HG03469 (cell line): ENCODE data around the gene AFF3.

Experiments used
- ATAC-seq: cut with Tn5 transposase; IDR thresholded peaks from one replicate; pipeline ENCODE4 v1.9.1; 2021; ENCODE audit warnings: mild to moderate bottlenecking, moderate library complexity, moderate number of reproducible peaks; ENCODE audit not compliant: unreplicated experiment

Gene AFF3

GRCh38 chr2:99725820-99726219 is 416.6 kb downstream of the AFF3 start:
- no peak for ATAC-seq

- no peak for ATAC-seq
Observed at GRCh38 chr2:99722476-99722875, 419.9 kb downstream of the AFF3 start.

- ATAC-seq: no peak
Observed at GRCh38 chr2:99719102-99719501, 423.3 kb downstream of the AFF3 start.

GRCh38 chr2:99715956-99716355 is 426.4 kb downstream of the AFF3 start:
- ATAC-seq: no peak

DNA sequence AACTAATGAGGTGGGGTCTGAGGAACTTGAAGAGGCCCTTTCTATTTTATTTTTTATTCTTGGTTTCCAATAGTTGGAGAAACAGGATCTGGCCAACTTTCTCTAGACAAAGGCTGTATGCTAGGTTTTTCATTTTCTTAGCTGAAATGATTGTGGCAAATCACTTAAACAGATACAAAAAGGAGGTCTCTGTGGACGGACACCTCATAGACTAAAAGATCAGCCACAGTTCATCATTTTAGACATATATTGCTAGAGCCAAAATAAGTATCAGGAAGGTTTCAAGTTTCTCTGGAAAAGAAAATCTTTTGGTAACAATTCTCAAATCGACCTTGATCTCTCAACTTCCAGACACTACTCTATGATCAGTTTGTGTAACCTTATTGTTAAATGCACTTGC is 428.0 kb downstream of the AFF3 start:
- no peak for ATAC-seq

GRCh38 chr2:99711144-99711543 is 431.2 kb downstream of the AFF3 start:
- ATAC-seq: no peak

DNA sequence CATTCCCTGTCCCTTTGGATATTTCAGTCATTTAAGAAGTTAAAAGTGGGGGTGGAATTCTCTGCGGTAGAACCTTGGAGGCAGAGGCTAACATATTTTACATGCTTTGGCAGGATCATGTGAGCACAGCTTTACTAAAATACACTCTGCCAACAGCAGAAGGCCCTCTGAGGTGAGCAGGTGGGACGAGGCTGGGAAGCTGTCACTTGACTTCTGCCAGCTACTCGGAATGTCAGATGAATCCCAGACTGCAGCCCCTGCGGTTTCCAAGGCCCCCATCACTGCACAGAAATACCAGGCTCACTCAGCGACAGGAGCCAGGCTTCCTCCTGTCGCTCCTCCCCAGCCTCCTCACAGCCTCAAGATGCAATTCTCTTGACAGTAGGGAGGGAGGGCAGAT is 431.7 kb downstream of the AFF3 start:
- no peak for ATAC-seq

DNA sequence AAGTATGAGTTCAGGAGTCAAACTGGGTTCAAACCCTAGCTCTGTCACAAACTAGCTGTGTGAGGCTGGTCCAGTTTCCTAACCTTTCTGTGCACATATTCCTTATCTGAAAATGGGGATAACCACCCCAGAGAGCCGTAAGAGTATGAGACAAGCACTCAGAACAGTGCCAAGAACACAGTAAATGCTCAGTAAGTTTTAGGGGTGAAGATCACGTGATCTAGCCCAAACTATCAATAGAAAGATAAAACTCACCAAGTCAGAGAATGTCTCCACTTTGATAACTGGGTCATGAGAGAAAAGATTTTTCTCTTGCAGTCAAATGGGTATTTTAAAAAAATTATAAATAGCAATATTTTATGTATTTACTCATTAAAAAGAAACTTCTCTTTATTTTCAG is 433.2 kb downstream of the AFF3 start:
- no peak for ATAC-seq

GRCh38 chr2:99708231-99708630 is 434.2 kb downstream of the AFF3 start:
- ATAC-seq: no peak

GRCh38 chr2:99707592-99707991 is 434.8 kb downstream of the AFF3 start:
- ATAC-seq: no peak

DNA sequence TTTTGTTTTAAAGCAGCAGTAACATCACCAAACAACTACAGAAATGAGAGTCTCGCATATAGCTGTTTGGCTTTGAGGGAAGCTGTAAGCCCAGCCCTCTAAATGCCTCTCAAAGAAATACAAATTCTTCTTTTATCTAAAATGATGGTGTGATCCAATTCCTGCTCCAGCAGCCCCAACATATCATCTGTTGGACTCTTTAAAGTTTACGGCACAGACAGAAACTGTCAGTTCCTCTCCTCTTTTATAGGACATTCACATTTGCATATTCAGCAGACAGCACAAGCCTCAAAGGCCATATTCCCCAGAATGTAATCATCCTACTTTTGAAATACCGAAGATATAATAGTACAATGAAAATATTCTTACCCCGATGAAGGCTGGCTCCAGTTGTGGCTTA is 435.7 kb downstream of the AFF3 start:
- no peak for ATAC-seq

GRCh38 chr2:99701503-99701902 is 440.9 kb downstream of the AFF3 start:
- ATAC-seq: no peak

GRCh38 chr2:99700482-99701398 is 441.6 kb downstream of the AFF3 start:
- no peak for ATAC-seq

DNA sequence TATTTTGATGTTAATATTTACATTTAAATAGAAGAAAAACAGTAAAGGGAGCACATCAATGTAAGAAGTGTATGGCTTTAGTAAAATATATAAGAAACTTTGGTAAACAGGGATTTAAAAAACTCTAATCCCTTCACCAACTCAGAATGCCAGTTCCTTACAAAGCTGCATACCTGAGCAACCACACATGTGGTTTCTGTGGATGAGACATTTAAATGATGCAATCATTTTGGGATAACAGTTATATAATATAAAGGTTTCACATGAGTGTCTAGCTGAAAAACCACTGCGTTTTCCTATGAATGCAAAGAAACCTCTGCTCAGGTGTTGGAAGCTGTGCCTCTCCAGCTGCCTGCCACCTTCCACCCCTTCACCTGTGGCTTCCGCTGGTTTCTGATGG is 443.5 kb downstream of the AFF3 start:
- ATAC-seq: no peak

GRCh38 chr2:99697811-99698568 is 444.4 kb downstream of the AFF3 start:
- ATAC-seq: no peak

DNA sequence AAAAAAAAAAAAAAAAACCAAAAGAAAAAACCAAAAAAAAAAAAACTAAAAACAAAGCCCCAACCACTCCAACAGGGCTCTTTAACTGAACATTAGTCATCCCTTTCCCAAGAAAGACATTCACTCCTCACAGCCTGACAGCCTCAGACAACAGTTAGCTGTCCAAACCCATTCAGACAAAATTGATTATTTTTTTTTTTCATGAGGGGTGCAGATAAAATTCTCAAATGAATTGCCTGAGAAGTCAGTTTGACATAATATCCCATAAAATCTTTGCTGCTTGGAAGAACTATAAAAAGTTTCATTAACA is 446.5 kb downstream of the AFF3 start:
- ATAC-seq: no peak

- no peak for ATAC-seq
Observed at GRCh38 chr2:99695130-99695943, 447.1 kb downstream of the AFF3 start.

DNA sequence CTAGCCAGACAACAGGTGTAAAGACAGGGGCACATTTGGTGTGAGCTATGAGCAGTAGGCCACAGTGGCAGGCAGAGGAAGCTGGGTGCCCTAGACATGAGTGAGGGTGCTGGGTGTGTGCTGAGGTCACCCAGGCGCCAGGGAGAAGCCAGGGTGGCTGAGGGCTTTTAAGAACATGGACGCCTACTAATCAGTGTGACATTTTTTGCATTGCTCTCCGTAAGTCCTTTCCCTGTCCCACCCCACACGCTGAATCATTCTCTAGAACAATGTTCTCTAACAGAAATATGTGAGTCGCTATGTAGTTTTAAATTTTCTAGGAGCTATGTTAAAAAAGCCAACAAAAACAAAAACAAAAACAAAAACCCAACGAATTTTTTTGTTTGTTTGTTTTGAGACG is 448.1 kb downstream of the AFF3 start:
- ATAC-seq: no peak

DNA sequence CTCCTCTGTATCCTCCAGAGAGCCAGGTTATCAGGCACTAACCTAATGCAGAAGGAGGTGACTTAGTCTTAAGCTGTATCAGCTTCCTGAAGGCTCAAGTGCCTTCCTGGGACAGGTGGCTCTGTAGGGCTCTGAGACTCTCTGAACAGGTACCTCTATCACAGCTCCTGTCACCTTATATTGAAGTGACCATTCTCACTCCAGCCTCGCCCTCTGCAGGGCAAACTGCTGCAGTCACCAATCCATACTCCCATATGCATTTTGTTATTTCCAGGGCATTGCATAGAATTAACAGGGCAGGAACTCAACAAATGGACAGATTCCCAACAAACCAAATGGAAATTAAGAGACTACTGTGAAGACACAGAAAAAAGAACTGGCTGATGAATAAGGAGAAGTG is 449.6 kb downstream of the AFF3 start:
- no peak for ATAC-seq

DNA sequence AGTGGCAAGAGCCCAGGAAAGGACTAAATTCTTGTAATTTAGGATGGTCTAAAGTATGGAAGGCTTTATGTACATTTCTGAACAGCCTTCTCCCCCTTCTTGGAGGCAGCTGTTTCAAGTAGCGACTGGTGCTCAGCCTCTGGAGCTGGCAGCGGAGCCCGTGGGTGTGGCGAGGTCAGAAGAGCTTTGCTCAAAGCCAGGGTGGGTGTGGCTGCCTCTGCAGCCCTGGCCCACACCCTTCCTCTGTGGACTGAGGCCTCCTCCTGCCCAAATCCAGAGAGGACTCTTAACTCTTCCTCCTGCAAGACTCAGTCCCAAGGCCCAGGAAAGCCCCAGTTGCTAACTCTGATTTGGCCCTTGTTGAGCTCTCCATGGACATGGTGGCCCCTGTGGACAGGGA is 450.5 kb downstream of the AFF3 start:
- no peak for ATAC-seq

GRCh38 chr2:99689145-99689742 is 453.1 kb downstream of the AFF3 start:
- ATAC-seq: no peak
